IPS-18a (cell line): Measurements from ENCODE around the gene ALPL.
A peak's percentile ranks its signal among the peaks of the same experiment; 100 is the strongest.

Experiments
- H3K27ac ChIP-seq: one replicate; pipeline ENCODE4 v1.5.1; 2013; ENCODE audit warnings: low read length
- H3K27me3 ChIP-seq: one replicate; pipeline ENCODE4 v1.6.1; 2013; ENCODE audit warnings: mild to moderate bottlenecking, low read length; ENCODE audit not compliant: control insufficient read depth, insufficient read depth
- H3K36me3 ChIP-seq: one replicate; pipeline ENCODE4 v1.6.1; 2013; ENCODE audit warnings: low read depth, low read length; ENCODE audit not compliant: control insufficient read depth
- H3K4me1 ChIP-seq: one replicate; pipeline ENCODE4 v1.6.1; 2013; ENCODE audit warnings: low read depth, low read length; ENCODE audit not compliant: control insufficient read depth
- H3K4me3 ChIP-seq: one replicate; pipeline ENCODE4 v1.5.1; 2013; ENCODE audit warnings: low read length
- H3K9ac ChIP-seq: one replicate; pipeline ENCODE4 v1.6.1; 2013; ENCODE audit warnings: mild to moderate bottlenecking, low read length, moderate library complexity
- H3K9me3 ChIP-seq: one replicate; pipeline ENCODE4 v1.6.1; 2013; ENCODE audit warnings: low read depth, low read length; ENCODE audit not compliant: control insufficient read depth

ALPL gene

DNA sequence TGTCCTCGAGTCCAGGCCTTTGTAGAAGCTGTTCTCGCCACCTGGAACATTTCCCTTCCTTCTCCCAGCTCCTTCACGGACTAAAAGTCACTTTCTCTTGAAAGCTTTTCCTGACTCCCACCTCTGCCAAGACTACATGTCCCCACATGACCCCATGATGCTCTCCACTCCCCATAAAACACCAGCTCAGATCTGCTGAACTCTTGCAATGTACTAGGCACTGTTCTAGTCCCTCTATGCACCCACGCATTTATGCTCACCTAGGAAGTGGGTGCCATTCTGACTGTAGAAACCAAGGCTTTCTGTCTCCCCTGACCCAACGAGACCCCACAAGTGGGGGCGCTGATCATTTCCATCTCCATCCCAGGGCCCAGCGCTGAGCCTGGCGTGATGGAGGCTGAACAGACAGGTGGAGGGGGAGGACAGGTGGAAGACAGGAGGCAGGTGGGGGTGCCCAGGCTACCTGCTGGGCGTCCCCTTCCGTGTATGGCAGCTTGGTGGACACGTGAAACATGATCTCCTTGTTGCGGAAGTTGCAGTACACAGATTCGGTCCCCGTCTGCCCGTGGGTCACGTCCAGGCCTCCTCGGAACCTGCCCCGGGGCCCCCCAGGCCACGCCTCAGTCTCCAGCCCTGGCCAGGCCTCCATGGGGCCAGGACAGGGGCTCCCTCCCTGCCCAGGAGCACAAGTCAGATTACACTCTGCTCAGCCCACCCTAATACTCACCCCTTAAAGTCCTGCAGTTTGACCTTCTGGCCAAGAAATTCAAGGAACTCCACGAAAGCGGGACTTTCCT lies 102.0 kb downstream of the ALPL start:
- no peaks in the 10 kb centered on the region for H3K27me3 ChIP-seq
- no peak overlapping the region for H3K9ac ChIP-seq
- H3K36me3 ChIP-seq: no peaks in the 10 kb centered on the region

DNA sequence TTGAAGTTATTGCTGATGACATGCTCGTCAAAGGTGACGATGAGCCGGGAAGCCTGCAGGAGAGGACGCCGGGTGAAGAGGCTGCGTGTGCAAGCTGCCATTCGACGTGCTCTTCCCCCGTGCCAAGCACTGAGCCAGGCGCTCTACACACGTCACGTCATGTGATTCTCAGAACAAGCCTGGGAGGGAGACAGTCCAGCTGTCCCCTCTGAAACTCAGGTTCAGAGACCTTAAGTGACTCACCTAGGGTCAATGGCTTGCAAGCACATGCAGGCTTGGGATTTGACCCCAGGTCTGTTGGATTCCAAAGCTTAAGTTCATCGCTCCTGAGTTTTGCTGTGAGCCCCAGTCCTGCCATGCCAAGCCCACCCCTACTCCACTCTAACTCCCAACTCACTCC lies 102.8 kb downstream of the ALPL start:
- no peak overlapping the region for H3K4me3 ChIP-seq
- H3K4me1 ChIP-seq: peaks cover 4% of the 10 kb centered on the region
- H3K36me3 ChIP-seq: no peaks in the 10 kb centered on the region
- no peaks in the 10 kb centered on the region for H3K27me3 ChIP-seq
- no peak overlapping the region for H3K27ac ChIP-seq
- no peaks in the 10 kb centered on the region for H3K9me3 ChIP-seq
- no peak overlapping the region for H3K9ac ChIP-seq

More for the DNA sequence above, 102.0 kb downstream of the ALPL start:
- peaks cover 6% of the 10 kb centered on the region for H3K4me1 ChIP-seq
- H3K9me3 ChIP-seq: no peaks in the 10 kb centered on the region
- no peak overlapping the region for H3K4me3 ChIP-seq
- H3K27ac ChIP-seq: no peak overlapping the region

DNA sequence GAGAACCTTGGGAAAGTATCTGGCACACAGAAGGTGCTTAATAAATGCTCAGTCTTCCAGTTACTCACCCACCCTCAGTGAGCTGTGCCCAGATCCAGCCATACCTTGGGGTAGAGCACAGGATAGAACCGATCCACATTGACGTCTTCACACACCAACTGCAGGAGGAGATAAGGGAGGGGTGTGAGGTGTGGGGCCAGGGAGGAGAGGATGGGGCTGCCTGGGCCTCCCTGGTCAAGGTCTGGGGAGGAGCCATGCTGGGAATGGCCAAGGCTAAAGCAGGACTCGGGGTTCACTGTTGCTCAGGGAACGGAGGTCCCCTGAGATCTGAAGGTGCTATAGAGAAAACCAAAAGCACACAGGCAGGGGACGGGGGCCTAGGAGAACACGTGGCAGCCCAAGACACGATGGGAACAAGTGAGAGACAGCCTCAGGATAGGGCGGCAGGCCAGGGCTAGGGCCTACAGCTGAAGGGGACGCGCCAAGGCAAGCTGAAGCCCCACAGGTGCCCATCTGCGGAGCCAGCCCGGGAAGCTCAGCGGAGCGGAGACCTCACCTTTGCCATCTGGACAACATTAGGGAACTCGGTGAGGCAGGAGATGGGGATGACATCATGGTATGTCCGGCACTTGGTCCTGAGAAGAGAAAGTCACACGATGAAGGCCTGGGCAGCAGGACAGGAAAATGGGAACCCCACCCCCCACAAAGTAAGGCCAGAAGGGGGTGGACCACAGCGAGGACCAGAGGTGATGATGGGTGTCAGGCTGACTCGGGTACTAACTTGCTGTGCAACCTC lies 104.0 kb downstream of the ALPL start:
- no peak overlapping the region for H3K27ac ChIP-seq
- no peaks in the 10 kb centered on the region for H3K36me3 ChIP-seq
- H3K27me3 ChIP-seq: no peaks in the 10 kb centered on the region
- no peaks in the 10 kb centered on the region for H3K9me3 ChIP-seq
- H3K9ac ChIP-seq: no peak overlapping the region
- no peaks in the 10 kb centered on the region for H3K4me1 ChIP-seq
- no peak overlapping the region for H3K4me3 ChIP-seq

DNA sequence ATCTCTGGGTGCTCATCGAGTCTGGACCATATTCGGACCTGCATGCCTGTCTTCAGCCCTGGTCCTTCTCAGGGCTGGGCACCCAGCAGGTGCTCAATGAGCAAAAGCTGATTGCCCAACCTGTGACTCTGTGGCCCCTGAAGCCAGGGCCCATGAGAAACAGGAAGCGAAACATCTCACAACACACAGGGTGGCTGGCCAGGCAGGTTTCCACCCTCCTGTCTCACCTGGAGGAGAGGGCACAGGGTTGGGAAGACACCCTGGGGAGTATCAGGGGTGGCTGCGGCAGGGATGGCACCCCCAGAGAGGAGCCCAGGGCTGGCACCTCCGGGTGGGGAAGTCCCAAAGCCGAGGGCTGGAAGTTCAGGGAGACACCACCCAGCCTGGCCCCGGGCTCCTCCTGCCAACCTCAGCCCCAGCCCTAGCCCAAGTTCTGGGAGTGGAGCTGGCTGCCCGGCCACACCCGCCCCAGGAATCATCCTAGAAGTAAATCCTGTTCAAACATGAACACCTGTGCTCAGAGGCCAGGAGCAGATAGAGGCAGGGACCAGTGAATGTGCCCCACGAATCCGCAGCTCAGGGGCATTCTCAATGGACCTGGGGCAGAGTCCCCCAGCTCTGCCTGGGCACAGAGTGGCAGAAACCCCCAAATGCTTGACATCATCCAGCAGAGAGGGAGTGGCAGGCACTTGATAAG lies 105.3 kb downstream of the ALPL start:
- peaks cover 9% of the 10 kb centered on the region for H3K27me3 ChIP-seq
- peaks cover 12% of the 10 kb centered on the region for H3K4me1 ChIP-seq
- no peak overlapping the region for H3K27ac ChIP-seq
- H3K9me3 ChIP-seq: no peaks in the 10 kb centered on the region
- H3K9ac ChIP-seq: no peak overlapping the region
- no peak overlapping the region for H3K4me3 ChIP-seq
- H3K36me3 ChIP-seq: no peaks in the 10 kb centered on the region

DNA sequence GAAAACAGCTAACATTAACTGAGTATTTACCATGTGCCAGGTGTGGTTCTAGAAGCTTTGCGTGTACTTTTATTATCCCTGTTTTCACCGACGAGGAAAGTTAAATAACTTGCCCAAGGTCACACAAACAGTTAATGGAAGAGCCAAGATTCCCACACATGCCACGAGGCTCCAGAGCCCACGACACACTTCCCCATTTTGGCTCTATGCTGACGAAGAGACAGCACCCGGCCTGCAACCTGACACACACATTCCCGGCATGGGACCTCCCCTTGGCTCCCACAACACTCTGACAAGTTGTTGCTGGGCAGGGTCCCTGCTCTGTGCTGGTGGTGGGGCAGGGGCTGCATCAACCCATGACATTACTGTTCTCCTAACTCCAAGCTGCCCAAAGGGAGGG lies 107.1 kb downstream of the ALPL start:
- Histone ChIP-seq H3K4me1 (peaks cover 12% of the 10 kb centered on the region), H3K4me3 (no peak overlapping the region), H3K36me3 (no peaks in the 10 kb centered on the region), H3K9me3 (no peaks in the 10 kb centered on the region), H3K27me3 (peaks cover 26% of the 10 kb centered on the region), H3K27ac (no peak overlapping the region), H3K9ac (no peak overlapping the region)

DNA sequence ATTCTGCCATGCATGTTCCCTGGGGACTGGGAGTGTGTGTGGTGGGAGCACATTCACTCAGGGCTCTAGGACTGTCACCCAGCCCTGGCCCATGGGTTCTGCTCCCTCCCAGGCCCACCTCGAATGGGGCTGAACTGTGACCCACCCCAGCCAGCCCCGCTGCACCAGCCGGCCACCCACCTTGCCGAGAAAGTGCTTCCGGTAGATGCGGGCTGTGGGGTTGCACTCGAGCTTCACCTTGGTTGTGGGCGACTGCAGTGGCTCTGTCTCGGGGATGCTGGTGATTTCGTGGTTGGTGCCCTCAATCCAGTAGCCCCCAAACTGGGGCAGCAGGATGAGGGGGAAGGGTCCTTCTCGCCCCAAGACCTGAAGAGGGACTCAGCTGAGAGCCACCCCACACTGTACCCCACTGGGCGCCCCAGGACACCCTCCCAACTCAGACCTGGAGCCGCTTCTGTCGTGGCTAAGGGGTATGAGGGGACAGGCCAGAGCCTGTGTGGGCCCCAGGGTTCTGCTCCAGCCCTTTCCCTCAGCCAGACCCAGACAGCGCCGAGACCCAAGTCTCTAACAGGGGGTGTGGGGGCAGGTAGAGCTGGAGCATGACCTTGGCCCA lies 108.0 kb downstream of the ALPL start:
- Histone ChIP-seq H3K4me1 (peaks cover 12% of the 10 kb centered on the region), H3K36me3 (no peaks in the 10 kb centered on the region), H3K9me3 (no peaks in the 10 kb centered on the region), H3K9ac (no peak overlapping the region), H3K27me3 (peaks cover 33% of the 10 kb centered on the region), H3K27ac (no peak overlapping the region), H3K4me3 (no peak overlapping the region)

DNA sequence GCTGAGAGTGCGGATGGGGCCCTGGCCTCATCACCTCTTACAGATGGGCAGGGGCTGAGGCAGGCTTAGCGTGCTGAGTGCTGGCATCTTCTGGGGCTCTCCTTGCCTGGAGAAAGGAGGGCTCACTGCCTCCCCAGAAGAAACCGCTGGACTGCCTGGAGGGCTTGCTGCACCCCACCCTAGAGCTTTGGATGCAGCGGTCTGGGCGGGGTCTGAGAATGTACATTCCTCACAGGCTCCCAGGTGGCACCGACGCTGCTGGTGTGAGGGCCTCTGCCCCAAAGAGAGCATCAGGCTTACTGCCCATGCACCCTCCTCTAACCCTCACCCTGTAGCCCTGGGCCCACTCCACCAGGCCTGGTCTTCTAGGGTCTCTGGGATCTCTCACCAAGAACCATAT lies 108.8 kb downstream of the ALPL start:
- H3K4me1 ChIP-seq: peaks cover 12% of the 10 kb centered on the region
- H3K27me3 ChIP-seq: peaks cover 37% of the 10 kb centered on the region
- H3K36me3 ChIP-seq: no peaks in the 10 kb centered on the region
- H3K4me3 ChIP-seq: no peak overlapping the region
- H3K9ac ChIP-seq: no peak overlapping the region
- H3K9me3 ChIP-seq: no peaks in the 10 kb centered on the region
- no peak overlapping the region for H3K27ac ChIP-seq

DNA sequence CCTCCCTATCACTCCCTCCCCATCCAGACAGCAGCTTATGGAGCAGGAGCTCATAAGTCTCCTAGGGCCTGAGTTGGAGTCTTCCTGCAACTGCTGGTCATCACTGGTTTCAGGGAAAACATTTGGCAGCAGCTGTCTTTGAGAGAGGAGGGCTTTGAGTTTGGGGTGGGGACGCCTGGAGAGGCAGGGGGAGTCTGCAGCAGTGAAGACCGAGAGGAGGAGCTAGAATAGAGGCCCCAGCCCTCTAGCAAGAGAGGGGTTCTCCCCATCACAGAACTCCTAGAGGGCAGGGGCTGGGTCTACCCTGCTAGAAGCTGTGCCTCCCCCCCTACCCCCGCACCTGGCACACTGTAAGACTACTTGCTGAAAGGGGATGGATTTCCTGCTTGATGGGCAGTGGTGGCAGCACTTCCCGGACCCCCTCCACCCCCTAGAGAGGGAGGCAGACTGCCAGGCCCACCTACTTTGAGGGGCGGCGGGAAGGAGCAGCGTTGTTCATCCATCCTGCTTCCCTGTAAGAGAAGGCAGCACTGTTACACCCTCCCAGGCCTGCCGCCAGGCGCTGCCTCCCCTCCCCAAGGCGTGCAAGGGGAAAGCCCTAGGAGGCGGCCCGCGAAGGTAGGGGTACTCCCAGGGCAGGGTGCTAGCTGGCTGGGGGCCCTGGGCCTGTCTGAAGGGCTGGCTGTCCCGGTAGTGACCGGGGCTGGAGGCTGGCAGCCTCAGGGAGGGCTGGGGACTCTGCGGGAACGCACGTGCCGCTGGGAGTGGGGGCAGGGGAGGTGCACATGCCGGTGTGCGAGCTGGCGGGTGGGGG lies 109.5 kb downstream of the ALPL start:
- Histone ChIP-seq H3K4me3 (no peak overlapping the region), H3K9me3 (no peaks in the 10 kb centered on the region), H3K36me3 (no peaks in the 10 kb centered on the region), H3K9ac (peak overlapping the region; percentile 12), H3K27me3 (peaks cover 44% of the 10 kb centered on the region), H3K27ac (no peak overlapping the region), H3K4me1 (peaks cover 12% of the 10 kb centered on the region)

DNA sequence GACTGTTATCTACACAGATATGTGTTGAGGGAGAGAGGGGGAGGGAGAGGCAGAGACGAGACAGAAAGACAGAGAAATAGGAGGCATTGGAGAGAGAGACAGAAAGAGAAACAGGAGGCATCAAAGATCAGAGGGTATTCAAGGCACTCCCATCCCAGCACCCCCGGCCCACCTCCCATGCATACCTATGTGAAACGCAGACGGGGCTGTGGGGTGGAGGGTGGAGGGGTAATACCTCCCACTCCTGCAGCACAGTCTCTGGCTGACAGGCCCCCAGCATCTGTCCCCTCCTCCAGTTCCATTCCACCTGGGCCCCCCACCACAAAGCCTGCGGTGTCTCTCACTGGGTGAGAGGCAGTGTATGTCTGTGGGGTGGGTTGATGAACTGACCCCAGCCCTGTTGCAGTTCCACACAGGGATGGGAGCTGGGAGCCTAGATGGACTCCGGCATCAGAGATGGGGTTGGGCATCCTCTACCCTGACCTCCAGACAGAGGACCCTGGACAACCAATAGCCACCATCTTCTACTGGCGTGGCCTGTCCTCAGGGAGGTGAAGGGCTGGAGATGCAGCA lies 110.2 kb downstream of the ALPL start:
- Histone ChIP-seq H3K4me1 (peaks cover 12% of the 10 kb centered on the region), H3K27ac (no peak overlapping the region), H3K4me3 (no peak overlapping the region)

DNA sequence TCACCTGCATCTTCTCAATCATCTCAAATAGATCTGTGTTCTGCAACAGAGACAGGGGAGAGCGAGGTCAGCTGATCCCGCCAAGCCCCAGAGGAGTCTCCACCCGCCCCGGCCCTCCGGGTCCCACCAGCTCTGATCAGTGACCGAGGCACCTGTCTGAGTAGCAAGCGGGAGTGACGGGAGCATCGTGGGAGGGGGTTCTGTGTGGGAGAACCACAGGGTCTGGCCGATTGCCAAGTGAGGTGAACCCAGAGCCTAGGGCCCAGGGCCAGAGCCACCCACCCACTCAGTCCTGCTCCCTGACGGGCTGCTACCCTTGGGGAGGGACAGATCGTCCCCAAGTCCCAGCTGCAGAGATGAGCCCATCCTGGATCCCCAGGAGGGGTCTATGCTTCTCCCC lies 110.8 kb downstream of the ALPL start:
- Histone ChIP-seq H3K9me3 (no peaks in the 10 kb centered on the region), H3K27me3 (peaks cover 44% of the 10 kb centered on the region), H3K4me1 (peaks cover 12% of the 10 kb centered on the region)

More for the DNA sequence above, 110.2 kb downstream of the ALPL start:
- peaks cover 44% of the 10 kb centered on the region for H3K27me3 ChIP-seq
- H3K9ac ChIP-seq: peak overlapping the region; percentile 12
- H3K36me3 ChIP-seq: no peaks in the 10 kb centered on the region
- no peaks in the 10 kb centered on the region for H3K9me3 ChIP-seq

More for the DNA sequence above, 110.8 kb downstream of the ALPL start:
- Histone ChIP-seq H3K27ac (no peak overlapping the region), H3K4me3 (no peak overlapping the region), H3K9ac (no peak overlapping the region), H3K36me3 (no peaks in the 10 kb centered on the region)
